K562 treated with DMSO at 1 percent for 24 hours (cell line): Measurements from ENCODE around the gene KLHL25. TPM values are rescaled to one million over a fixed set of nuclear protein-coding genes. Genes with fewer than 3 reads are reported as not detected.

ENCODE experiments used
- total RNA-seq: library from RNA; unstranded; fragments of 300-600 nt; gene quantifications from 2 replicates; pipeline ENCODE4 v1.2.3, GENCODE V29; 2022; ENCODE audit warnings: low read depth; ENCODE audit not compliant: insufficient read depth

KLHL25 gene, protein sequence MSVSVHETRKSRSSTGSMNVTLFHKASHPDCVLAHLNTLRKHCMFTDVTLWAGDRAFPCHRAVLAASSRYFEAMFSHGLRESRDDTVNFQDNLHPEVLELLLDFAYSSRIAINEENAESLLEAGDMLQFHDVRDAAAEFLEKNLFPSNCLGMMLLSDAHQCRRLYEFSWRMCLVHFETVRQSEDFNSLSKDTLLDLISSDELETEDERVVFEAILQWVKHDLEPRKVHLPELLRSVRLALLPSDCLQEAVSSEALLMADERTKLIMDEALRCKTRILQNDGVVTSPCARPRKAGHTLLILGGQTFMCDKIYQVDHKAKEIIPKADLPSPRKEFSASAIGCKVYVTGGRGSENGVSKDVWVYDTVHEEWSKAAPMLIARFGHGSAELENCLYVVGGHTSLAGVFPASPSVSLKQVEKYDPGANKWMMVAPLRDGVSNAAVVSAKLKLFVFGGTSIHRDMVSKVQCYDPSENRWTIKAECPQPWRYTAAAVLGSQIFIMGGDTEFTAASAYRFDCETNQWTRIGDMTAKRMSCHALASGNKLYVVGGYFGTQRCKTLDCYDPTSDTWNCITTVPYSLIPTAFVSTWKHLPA
- 1.0 and 1.1 TPM in 2 replicates for total RNA-seq

DNA sequence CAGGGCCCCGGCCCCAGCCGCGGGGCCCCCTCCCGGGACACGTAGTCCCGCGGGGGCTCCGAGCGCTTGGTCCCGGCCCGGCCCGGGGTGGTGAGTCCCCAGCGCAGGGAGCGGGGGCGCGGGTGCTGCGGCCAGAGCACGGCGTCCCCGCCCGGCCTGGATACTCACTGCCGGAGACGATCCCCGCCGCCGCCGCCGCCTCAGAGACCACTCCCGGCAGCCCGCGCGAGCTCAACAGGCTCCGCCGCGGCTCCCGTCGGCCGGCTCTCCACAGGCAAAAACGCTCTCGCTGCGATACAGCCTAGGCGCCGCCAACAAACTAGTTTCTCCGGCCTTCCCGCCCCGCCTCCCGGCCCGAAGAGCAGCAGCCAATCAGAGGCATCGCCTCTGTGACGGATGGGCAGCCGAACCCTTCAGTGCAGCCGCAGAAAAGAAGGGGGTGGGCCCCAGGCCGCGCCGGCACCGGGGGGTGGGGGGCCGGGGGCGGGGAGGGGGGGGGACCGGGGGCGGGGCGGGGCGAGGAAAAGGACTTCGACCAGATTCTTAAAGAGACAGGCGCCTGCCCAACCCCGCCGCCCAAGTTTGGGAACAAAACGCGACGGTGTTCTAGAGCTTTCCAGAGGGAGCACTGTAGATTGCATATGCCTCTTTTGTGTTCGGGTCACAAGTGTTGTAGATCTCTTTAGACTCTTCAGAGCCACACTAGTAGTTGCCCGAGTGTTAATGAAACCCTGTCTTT lies at the start of gene KLHL25:
TSS of gene KLHL25 (minus strand) at position 328 of the 739 bp plus-strand sequence. CDS start 25,115 bp downstream, outside the sequence.

